B cell (primary cell): ENCODE data around the gene PLPPR2. TPM values are rescaled to one million over a fixed set of nuclear protein-coding genes. Genes with fewer than 3 reads are reported as not detected.

Experiments
- ATAC-seq: fragments of 200-7000 bp; cut with Tn5 transposase; one replicate; pipeline ENCODE4 v1.10.0; 2021; ENCODE audit warnings: low read depth, mild to moderate bottlenecking, moderate number of reproducible peaks, moderate library complexity
- CTCF ChIA-PET: fragments of 350-600 bp; sonication (Branson Sonifier 250); formaldehyde crosslinking; loops from one replicate; lab custom pipeline; 2021; ENCODE audit warnings: antibody characterized with exemption, inconsistent platforms; lab: Charles Lee
- POLR2A ChIA-PET: fragments of 350-600 bp; sonication (Branson Sonifier 250); formaldehyde crosslinking; loops from one replicate; lab custom pipeline; 2021; ENCODE audit warnings: antibody characterized with exemption; lab: Charles Lee
- DNase-seq: peaks from one replicate; pipeline ENCODE4 v3.0.0; 2013
- H2AFZ ChIP-seq: 2 replicates; pipeline ENCODE4 v1.6.1; 2012; ENCODE audit warnings: mild to moderate bottlenecking, low read depth, low read length; ENCODE audit not compliant: insufficient read depth, poor library complexity, severe bottlenecking
- H3K27ac ChIP-seq, 2 donors: 1 replicate in 1 of 2; 2 replicates in 1 of 2; pipeline ENCODE4 v1.5.1; 2012 to 2013; ENCODE audit warnings: low read length in 2 of 2, mild to moderate bottlenecking in 2 of 2, moderate library complexity in 1 of 2
- H3K27me3 ChIP-seq, 4 experiments: fragments of 200-600 bp in 1 of 4; sonication (generic) in 1 of 4; replicated peaks in 1 of 4; 1 replicate in 2 of 4; 2 replicates in 2 of 4; pipeline versions ENCODE4 v1.6.1 to v1.7.0; 2013 to 2016; ENCODE audit warnings: low read length in 3 of 4, mild to moderate bottlenecking in 2 of 4, mixed read lengths in 1 of 4, moderate library complexity in 1 of 4; ENCODE audit not compliant: insufficient read depth in 4 of 4, control insufficient read depth in 3 of 4; ENCODE audit errors: control extremely low read depth in 1 of 4
- H3K36me3 ChIP-seq, 2 experiments: replicated peaks in 1 of 2; 1 replicate in 1 of 2; 2 replicates in 1 of 2; pipeline versions ENCODE4 v1.6.1 to v1.7.1; 2013; ENCODE audit warnings: low read length in 1 of 2; ENCODE audit not compliant: insufficient read depth in 2 of 2, control insufficient read depth in 1 of 2; ENCODE audit errors: control extremely low read depth in 1 of 2, extremely low read depth in 1 of 2
- H3K4me1 ChIP-seq, 2 donors: fragments of 200-600 bp in 1 of 2; sonication (generic) in 1 of 2; 1 replicate in 1 of 2; 2 replicates in 1 of 2; pipeline versions ENCODE4 v1.5.1 to v1.6.1; 2013 to 2017; ENCODE audit warnings: low read length in 2 of 2; ENCODE audit not compliant: control insufficient read depth in 2 of 2, insufficient read depth in 2 of 2
- H3K4me2 ChIP-seq: replicated peaks from 2 replicates; pipeline ENCODE3; 2012; ENCODE audit warnings: mild to moderate bottlenecking, low read depth, low read length; ENCODE audit not compliant: poor library complexity, severe bottlenecking
- H3K4me3 ChIP-seq, 5 experiments: fragments of 200-600 bp in 1 of 5; sonication (generic) in 1 of 5; 1 replicate in 3 of 5; 2 replicates in 2 of 5; pipeline versions ENCODE4 v1.5.1 to v1.7.0; 2011 to 2016; ENCODE audit warnings: low read length in 4 of 5, mild to moderate bottlenecking in 4 of 5, low read depth in 2 of 5, control low read depth in 1 of 5, moderate library complexity in 1 of 5; ENCODE audit not compliant: insufficient read depth in 1 of 5; ENCODE audit errors: control extremely low read depth in 1 of 5, extremely low read depth in 1 of 5
- H3K79me2 ChIP-seq: fragments of 200-600 bp; sonication (generic); one replicate; pipeline ENCODE4 v1.6.0; 2016; ENCODE audit warnings: low read length; ENCODE audit not compliant: control insufficient read depth, insufficient read depth
- H3K9ac ChIP-seq: fragments of 200-600 bp; sonication (generic); 2 replicates; pipeline ENCODE4 v1.6.1; 2017; ENCODE audit warnings: mild to moderate bottlenecking, low read length, moderate library complexity
- H3K9me3 ChIP-seq, 3 donors: one replicate each; pipeline versions ENCODE4 v1.6.1 to v1.7.1; 2013; ENCODE audit warnings: low read length in 2 of 3; ENCODE audit not compliant: control insufficient read depth in 2 of 3, insufficient read depth in 1 of 3; ENCODE audit errors: control extremely low read depth in 1 of 3
- H4K20me1 ChIP-seq: 2 replicates; pipeline ENCODE4 v1.6.0; 2012; ENCODE audit warnings: mild to moderate bottlenecking, low read length; ENCODE audit not compliant: insufficient read depth, control insufficient read depth, poor library complexity, severe bottlenecking
- H3K27ac Mint-ChIP-seq: one replicate; pipeline ENCODE4 v1.8.0; 2021; ENCODE audit warnings: mixed read lengths
- H3K27me3 Mint-ChIP-seq: one replicate; pipeline ENCODE4 v1.8.0; 2021; ENCODE audit warnings: mixed read lengths
- H3K4me1 Mint-ChIP-seq: one replicate; pipeline ENCODE4 v1.8.0; 2021; ENCODE audit warnings: mixed read lengths
- H3K4me3 Mint-ChIP-seq: one replicate; pipeline ENCODE4 v1.8.0; 2021; ENCODE audit warnings: mixed read lengths
- H3K9me3 Mint-ChIP-seq: one replicate; pipeline ENCODE4 v1.8.0; 2022; ENCODE audit warnings: mixed read lengths; ENCODE audit not compliant: insufficient read depth
- EZH2 ChIP-seq: IDR thresholded peaks from 2 replicates; pipeline ENCODE4 v1.6.1; 2012; ENCODE audit warnings: borderline replicate concordance, low read depth, mild to moderate bottlenecking, moderate library complexity, low read length; ENCODE audit not compliant: insufficient read depth, poor library complexity, severe bottlenecking
- WGBS: methylation state at CpG from one replicate; pipeline ENCODE4 v1.1.5; 2013; ENCODE audit warnings: missing lambda C conversion rate; ENCODE audit not compliant: insufficient coverage; 5-methylcytosine and 5-hydroxymethylcytosine counted together
- intact Hi-C: fragments of 100-400 bp; cut with micrococcal nuclease; formaldehyde crosslinking; loops from one replicate; pipeline ENCODE4 v1.10.0; 2022
- polyA plus RNA-seq: library from polyadenylated mRNA; depleted of rRNA; stranded (reverse); fragments of >200 nt; gene quantifications from 2 replicates; pipeline ENCODE4 v1.2.3, GENCODE V29; 2012
- total RNA-seq, 2 donors: library from RNA; stranded (reverse); fragments of 120-200 nt in 1 of 2; gene quantifications; 1 replicate in 1 of 2; 2 replicates in 1 of 2; pipeline versions ENCODE4 v1.2.3 to v1.2.4, GENCODE V29; 2013 to 2022
- TF ChIP-seq, protein P1 (sequence below): fragments of 200-600 bp; IDR thresholded peaks from one replicate; pipeline ENCODE4 v1.8.0; 2022; ENCODE audit warnings: antibody characterized with exemption, mild to moderate bottlenecking

The PLPPR2 gene
- total and polyA plus RNA-seq, 2 donors (not counting 1 experiment from before 2014, with no cell fraction given): 3.8 to 11.1 TPM

DNA sequence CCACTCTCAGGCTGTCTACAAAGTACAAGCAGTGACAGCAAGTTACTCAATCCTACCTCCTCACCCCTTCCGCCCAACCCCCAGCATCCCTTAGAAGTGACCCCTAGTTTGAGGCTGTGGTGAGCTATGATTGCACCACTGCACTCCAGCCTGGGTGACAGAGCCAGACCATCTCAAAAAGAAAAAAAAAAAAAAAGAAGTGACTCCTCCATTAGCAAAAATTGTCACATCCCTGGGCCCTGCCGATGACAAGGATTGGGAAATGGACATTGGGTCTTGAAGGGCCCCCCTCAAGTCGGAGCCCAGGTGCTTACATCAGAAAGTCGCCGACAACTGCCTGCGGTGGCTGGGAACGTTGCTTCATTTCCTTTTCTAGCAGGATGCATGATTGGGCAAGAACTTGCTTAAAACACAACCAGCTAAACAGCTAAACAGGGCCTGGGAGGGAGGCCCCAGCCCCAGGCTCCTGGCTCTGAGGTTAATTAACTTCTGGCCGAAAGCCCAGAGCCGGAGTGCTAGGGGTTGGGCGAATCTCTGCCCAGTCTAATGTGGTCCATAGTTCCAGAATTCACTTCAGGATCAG, 31.1 kb upstream of the PLPPR2 start:
- peak overlapping the region; percentile 75 for H3K4me3 Mint-ChIP-seq

More for the DNA sequence above, 31.1 kb upstream of the PLPPR2 start:
- H3K27ac ChIP-seq: peak overlapping the region in 1 of 2 donors; percentile 61
- TF ChIP-seq, protein P1, sequence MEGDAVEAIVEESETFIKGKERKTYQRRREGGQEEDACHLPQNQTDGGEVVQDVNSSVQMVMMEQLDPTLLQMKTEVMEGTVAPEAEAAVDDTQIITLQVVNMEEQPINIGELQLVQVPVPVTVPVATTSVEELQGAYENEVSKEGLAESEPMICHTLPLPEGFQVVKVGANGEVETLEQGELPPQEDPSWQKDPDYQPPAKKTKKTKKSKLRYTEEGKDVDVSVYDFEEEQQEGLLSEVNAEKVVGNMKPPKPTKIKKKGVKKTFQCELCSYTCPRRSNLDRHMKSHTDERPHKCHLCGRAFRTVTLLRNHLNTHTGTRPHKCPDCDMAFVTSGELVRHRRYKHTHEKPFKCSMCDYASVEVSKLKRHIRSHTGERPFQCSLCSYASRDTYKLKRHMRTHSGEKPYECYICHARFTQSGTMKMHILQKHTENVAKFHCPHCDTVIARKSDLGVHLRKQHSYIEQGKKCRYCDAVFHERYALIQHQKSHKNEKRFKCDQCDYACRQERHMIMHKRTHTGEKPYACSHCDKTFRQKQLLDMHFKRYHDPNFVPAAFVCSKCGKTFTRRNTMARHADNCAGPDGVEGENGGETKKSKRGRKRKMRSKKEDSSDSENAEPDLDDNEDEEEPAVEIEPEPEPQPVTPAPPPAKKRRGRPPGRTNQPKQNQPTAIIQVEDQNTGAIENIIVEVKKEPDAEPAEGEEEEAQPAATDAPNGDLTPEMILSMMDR: no peak
- no peak for TF ChIP-seq EZH2
- intact Hi-C loops: no loop called here
- CTCF ChIA-PET: interaction anchor here (1.1 to 1.6 kb wide), 2 partner anchors 30 to 59 kb away, joined by 3 to 10 read pairs; no protein-coding TSS in a partner anchor
- H3K4me1 ChIP-seq: peaks cover 31 to 43% of the 10 kb centered on the region in 2 donors
- H3K27me3 ChIP-seq: peaks cover 0 to 5% (median 0%) of the 10 kb centered on the region in 4 experiments
- Mint-ChIP-seq H3K9me3 (no peaks in the 10 kb centered on the region), H3K4me1 (peaks cover 38% of the 10 kb centered on the region), H3K27ac (peak overlapping the region; percentile 68), H3K27me3 (no peaks in the 10 kb centered on the region)
- ATAC-seq (peak; percentile 57), DNase-seq (peak; percentile 61)
- H3K9me3 ChIP-seq: peaks cover 0 to 5% (median 0%) of the 10 kb centered on the region in 3 donors
- H4K20me1 ChIP-seq: no peaks in the 10 kb centered on the region
- H3K4me3 ChIP-seq: peak overlapping the region in 1 of 5 experiments; percentile 21
- no peak overlapping the region for H3K9ac ChIP-seq
- no peaks in the 10 kb centered on the region for H3K79me2 ChIP-seq
- POLR2A ChIA-PET: interaction anchor here (0.6 kb wide), 2 partner anchors 50 to 227 kb away, joined by 3 to 11 read pairs; partner anchors contain the start of gene SWSAP1
- H3K4me2 ChIP-seq: peak overlapping the region; percentile 72
- H3K36me3 ChIP-seq: peaks cover 0 to 1% of the 10 kb centered on the region in 2 experiments
- 0% methylated on average over 9 of the region's 10 CpGs for WGBS
- peak overlapping the region; percentile 56 for H2AFZ ChIP-seq
